GM20000 (cell line): ENCODE results near the gene SMIM9.

ENCODE experiments used
- DNase-seq: peaks from one replicate; pipeline ENCODE4 v3.0.0; 2012; ENCODE audit warnings: low spot score
- TF ChIP-seq, protein P1 (sequence below): IDR thresholded peaks from 2 replicates; pipeline ENCODE4 v1.5.1; 2012; ENCODE audit warnings: mild to moderate bottlenecking, control low read depth; ENCODE audit errors: extremely low read depth, missing control alignments

SMIM9 gene

DNA sequence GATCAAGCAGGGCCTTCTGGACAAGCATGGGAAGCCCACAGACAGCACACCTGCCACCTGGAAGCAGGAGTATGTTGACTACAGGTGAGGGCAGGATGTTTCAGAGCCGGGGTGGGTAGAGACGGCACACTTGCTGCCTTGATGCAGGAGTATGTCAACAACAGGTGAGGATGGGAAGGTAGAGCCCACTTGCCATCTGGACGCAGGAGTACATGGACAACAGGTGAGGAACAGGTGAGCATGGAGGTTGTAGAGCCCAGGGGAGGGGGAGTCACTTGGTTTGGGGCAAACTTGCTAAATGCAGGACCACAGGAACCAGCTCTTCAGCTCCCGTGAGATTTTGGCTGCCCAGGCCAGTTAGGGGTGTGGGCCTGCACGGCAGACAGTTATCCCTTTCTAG is 59.8 kb downstream of the SMIM9 start:
- TF ChIP-seq, protein P1, sequence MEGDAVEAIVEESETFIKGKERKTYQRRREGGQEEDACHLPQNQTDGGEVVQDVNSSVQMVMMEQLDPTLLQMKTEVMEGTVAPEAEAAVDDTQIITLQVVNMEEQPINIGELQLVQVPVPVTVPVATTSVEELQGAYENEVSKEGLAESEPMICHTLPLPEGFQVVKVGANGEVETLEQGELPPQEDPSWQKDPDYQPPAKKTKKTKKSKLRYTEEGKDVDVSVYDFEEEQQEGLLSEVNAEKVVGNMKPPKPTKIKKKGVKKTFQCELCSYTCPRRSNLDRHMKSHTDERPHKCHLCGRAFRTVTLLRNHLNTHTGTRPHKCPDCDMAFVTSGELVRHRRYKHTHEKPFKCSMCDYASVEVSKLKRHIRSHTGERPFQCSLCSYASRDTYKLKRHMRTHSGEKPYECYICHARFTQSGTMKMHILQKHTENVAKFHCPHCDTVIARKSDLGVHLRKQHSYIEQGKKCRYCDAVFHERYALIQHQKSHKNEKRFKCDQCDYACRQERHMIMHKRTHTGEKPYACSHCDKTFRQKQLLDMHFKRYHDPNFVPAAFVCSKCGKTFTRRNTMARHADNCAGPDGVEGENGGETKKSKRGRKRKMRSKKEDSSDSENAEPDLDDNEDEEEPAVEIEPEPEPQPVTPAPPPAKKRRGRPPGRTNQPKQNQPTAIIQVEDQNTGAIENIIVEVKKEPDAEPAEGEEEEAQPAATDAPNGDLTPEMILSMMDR, result no peak

More for the DNA sequence above, 59.8 kb downstream of the SMIM9 start:
- DNase-seq, result no peak
